IMR-90 (cell line): ENCODE results near the gene BCL2L11.

ENCODE experiments used
- POLR2A ChIP-seq: IDR thresholded peaks from 2 replicates; pipeline ENCODE4 v1.6.1; 2012; ENCODE audit warnings: mild to moderate bottlenecking, low read depth, low read length
- TF ChIP-seq, protein P1 (sequence below): conservative IDR thresholded peaks from 2 replicates; pipeline ENCODE4 v1.5.1; 2012; ENCODE audit warnings: mild to moderate bottlenecking, low read depth, low read length, improper control_type of control experiment
- TF ChIP-seq, protein P2 (sequence below): fragments of 150-350 bp; IDR thresholded peaks from 2 replicates; pipeline ENCODE4 v1.6.1; 2017; ENCODE audit warnings: mild to moderate bottlenecking, antibody characterized with exemption, low read length, low read depth

DNA sequence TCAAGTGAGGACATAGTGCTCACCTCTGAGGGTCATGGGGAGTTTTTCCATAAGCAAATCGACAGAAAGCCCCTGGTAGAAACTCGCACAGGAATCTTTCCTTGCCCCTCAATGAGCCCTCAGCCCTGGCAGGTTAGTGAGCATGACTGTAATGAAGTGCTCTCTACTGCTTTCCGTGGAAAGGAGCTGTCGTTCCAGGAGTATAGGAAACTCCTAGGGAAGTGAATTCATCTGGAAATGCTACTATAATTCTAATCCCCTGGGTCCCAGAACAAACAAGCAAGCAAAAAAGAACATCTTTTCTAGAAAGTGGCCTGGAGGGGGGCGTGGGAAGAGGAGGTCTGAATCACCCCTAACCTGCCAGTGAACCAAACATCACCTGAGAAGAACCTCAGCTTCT is 18.1 kb downstream of the BCL2L11 start:
- TF ChIP-seq, protein P1, sequence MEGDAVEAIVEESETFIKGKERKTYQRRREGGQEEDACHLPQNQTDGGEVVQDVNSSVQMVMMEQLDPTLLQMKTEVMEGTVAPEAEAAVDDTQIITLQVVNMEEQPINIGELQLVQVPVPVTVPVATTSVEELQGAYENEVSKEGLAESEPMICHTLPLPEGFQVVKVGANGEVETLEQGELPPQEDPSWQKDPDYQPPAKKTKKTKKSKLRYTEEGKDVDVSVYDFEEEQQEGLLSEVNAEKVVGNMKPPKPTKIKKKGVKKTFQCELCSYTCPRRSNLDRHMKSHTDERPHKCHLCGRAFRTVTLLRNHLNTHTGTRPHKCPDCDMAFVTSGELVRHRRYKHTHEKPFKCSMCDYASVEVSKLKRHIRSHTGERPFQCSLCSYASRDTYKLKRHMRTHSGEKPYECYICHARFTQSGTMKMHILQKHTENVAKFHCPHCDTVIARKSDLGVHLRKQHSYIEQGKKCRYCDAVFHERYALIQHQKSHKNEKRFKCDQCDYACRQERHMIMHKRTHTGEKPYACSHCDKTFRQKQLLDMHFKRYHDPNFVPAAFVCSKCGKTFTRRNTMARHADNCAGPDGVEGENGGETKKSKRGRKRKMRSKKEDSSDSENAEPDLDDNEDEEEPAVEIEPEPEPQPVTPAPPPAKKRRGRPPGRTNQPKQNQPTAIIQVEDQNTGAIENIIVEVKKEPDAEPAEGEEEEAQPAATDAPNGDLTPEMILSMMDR: no peak
- TF ChIP-seq, protein P2, sequence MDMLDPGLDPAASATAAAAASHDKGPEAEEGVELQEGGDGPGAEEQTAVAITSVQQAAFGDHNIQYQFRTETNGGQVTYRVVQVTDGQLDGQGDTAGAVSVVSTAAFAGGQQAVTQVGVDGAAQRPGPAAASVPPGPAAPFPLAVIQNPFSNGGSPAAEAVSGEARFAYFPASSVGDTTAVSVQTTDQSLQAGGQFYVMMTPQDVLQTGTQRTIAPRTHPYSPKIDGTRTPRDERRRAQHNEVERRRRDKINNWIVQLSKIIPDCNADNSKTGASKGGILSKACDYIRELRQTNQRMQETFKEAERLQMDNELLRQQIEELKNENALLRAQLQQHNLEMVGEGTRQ: no peak
- no peak for TF ChIP-seq POLR2A
